Fibroblast of lung (primary cell): ENCODE results near the gene SCO2. TPM values are rescaled to one million over a fixed set of nuclear protein-coding genes. Genes with fewer than 3 reads are reported as not detected.

ENCODE experiments used
- DNase-seq, 2 donors: peaks; one replicate each; pipeline versions ENCODE4 v3.0.0 to v3.0.0-alpha.2; 2010; ENCODE audit warnings: low read depth in 2 of 2
- H2AFZ ChIP-seq: 2 replicates; pipeline ENCODE4 v1.5.1; 2012; ENCODE audit warnings: low read length, control low read depth, inconsistent platforms
- H3K27ac ChIP-seq: 2 replicates; pipeline ENCODE4 v1.5.1; 2011; ENCODE audit warnings: low read length, control low read depth; ENCODE audit not compliant: insufficient read depth
- H3K27me3 ChIP-seq: 2 replicates; pipeline ENCODE4 v1.5.1; 2011; ENCODE audit warnings: mild to moderate bottlenecking, low read length; ENCODE audit not compliant: control insufficient read depth, insufficient read depth
- H3K36me3 ChIP-seq: 2 replicates; pipeline ENCODE4 v1.5.1; 2011; ENCODE audit warnings: low read length; ENCODE audit not compliant: control insufficient read depth, insufficient read depth
- H3K4me1 ChIP-seq: 2 replicates; pipeline ENCODE4 v1.5.1; 2011; ENCODE audit warnings: low read length; ENCODE audit not compliant: control insufficient read depth, insufficient read depth; ENCODE audit errors: extremely low read depth
- H3K4me2 ChIP-seq: 2 replicates; pipeline ENCODE4 v1.5.1; 2011; ENCODE audit warnings: low read length, control low read depth; ENCODE audit not compliant: insufficient read depth; ENCODE audit errors: extremely low read depth
- H3K4me3 ChIP-seq, 4 experiments: fragments of 200-600 bp in 1 of 4; sonication (generic) in 1 of 4; replicated peaks in 1 of 4; 2 replicates each; pipeline ENCODE4 v1.5.1; 2011 to 2016; ENCODE audit warnings: low read length in 4 of 4, low read depth in 3 of 4, mild to moderate bottlenecking in 3 of 4, control low read depth in 2 of 4, inconsistent platforms in 1 of 4, mixed read lengths in 1 of 4; ENCODE audit not compliant: insufficient read depth in 1 of 4; ENCODE audit errors: control extremely low read depth in 1 of 4
- H3K79me2 ChIP-seq: 2 replicates; pipeline ENCODE4 v1.5.1; 2012; ENCODE audit warnings: mild to moderate bottlenecking, low read length, inconsistent platforms; ENCODE audit not compliant: control insufficient read depth, insufficient read depth
- H3K9ac ChIP-seq: 2 replicates; pipeline ENCODE4 v1.5.1; 2011; ENCODE audit warnings: mild to moderate bottlenecking, low read length, control low read depth; ENCODE audit not compliant: insufficient read depth
- H3K9me3 ChIP-seq: 2 replicates; pipeline ENCODE4 v1.5.1; 2012; ENCODE audit warnings: low read depth, low read length; ENCODE audit not compliant: control insufficient read depth, insufficient read depth
- H4K20me1 ChIP-seq: 2 replicates; pipeline ENCODE4 v1.5.1; 2011; ENCODE audit warnings: low read length; ENCODE audit not compliant: control insufficient read depth, insufficient read depth; ENCODE audit errors: extremely low read depth
- CTCF ChIP-seq, 2 donors: IDR thresholded peaks in 1 of 2; conservative IDR thresholded peaks in 1 of 2; 1 replicate in 1 of 2; 2 replicates in 1 of 2; pipeline ENCODE4 v1.5.1; 2011 to 2012; ENCODE audit warnings: low read length in 2 of 2, control low read depth in 1 of 2, inconsistent platforms in 1 of 2, low read depth in 1 of 2, mild to moderate bottlenecking in 1 of 2
- EZH2 ChIP-seq: IDR thresholded peaks from 2 replicates; pipeline ENCODE4 v1.5.1; 2012; ENCODE audit warnings: low read length, control low read depth, mild to moderate bottlenecking; ENCODE audit errors: missing control alignments
- polyA minus RNA-seq: library from RNA; depleted of rRNA, polyadenylated mRNA; stranded (reverse); fragments of >200 nt; gene quantifications from 2 replicates; pipeline ENCODE4 v1.2.3, GENCODE V29; 2011; ENCODE audit warnings: low replicate concordance
- polyA plus RNA-seq, 2 donors: library from polyadenylated mRNA; depleted of rRNA in 1 of 2; stranded (reverse) in 1 of 2; unstranded in 1 of 2; fragments of >200 nt; gene quantifications; 2 replicates each; pipeline ENCODE4 v1.2.1, GENCODE V29; 2011 to 2012; ENCODE audit warnings: missing spikeins in 1 of 2
- total RNA-seq: library from RNA; depleted of rRNA; stranded (reverse); fragments of >200 nt; gene quantifications from 2 replicates; pipeline ENCODE4 v1.2.1, GENCODE V29; 2014

Gene SCO2
- total RNA-seq = 3.1 and 3.6 TPM in 2 replicates
- 0.42 and 0.66 TPM in 2 replicates for polyA plus RNA-seq
- polyA plus RNA-seq (2012) = 1.1 and 1.8 TPM in 2 replicates
- 0.96 TPM in 1 of 2 replicates, not detected in the other for polyA minus RNA-seq

DNA sequence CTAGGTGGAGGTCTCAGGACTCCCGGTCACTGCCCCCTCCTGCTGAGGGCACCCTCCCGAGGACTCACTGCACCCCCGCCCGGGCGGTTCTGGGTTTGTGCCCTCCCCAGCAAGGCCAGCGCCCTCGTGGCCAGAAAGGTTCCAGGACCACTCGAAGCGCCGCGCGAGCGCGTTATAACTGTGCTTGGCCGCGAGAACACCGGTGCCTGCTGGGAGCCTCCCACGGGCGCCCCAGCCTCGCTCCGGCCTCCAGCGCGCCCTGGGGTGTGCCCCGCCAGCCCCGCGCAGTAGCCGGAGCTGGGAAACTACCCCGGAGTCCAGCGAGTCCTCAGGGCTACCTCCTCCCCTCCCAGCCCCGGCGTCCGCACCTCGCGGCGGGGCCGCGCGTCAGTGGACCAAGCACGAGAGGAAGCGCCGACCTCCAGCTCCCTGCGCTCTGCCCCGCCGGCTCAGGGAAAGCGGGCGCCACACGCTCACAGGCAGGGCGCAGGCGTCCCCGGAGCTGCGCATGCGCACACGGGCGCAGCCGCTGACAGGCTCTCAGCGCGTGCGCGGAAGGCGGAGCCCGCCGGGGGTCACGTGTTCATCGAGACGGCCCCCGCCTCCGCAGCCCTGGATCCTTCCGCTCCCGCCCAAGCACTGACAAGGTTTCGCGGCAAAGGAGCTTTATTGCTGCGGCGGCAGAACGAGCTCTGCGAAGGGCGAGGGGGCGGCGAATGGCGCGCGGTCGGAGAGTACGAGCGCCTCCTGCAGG lies at the start of gene SCO2:
SCO2 (minus strand) TSS at position 495 of the 754 bp plus-strand sequence. CDS start 1,187 bp downstream, outside the sequence.
- TF ChIP-seq EZH2 = no peak
- no peak for TF ChIP-seq CTCF (conservative IDR thresholded peaks at IDR 0.05 in 1 of 2, IDR thresholded peaks at IDR 0.05 in 1 of 2; ENCODE audit: low read depth in 1 of 2, low read length in 2 of 2)
- peak within 1 kb of the TSS; percentile 71 for H3K27ac ChIP-seq
- H4K20me1 ChIP-seq = no peaks in the 10 kb centered on the region
- DNase-seq = peak; percentile 97
- H3K4me2 ChIP-seq = peak within 1 kb of the TSS; percentile 100
- peaks cover 3% of the 10 kb centered on the region for H3K27me3 ChIP-seq
- peaks cover 18% of the 10 kb centered on the region for H3K79me2 ChIP-seq
- peak within 1 kb of the TSS; percentile 84 for H3K9ac ChIP-seq
- H3K36me3 ChIP-seq = peaks cover 17% of the 10 kb centered on the region
- peak within 1 kb of the TSS; percentile 53 to 82 (median 66) for H3K4me3 ChIP-seq
- peaks cover 11% of the 10 kb centered on the region for H3K4me1 ChIP-seq
- peak within 1 kb of the TSS; percentile 17 for H2AFZ ChIP-seq
- no peaks in the 10 kb centered on the region for H3K9me3 ChIP-seq

GRCh38 chr22:50574383-50574755 lies 49.0 kb upstream of the SCO2 start:
- TF ChIP-seq EZH2 (no peak), CTCF (conservative IDR thresholded peaks at IDR 0.05 in 1 of 2, IDR thresholded peaks at IDR 0.05 in 1 of 2; ENCODE audit: low read depth in 1 of 2, low read length in 2 of 2) (no peak)
- no peak for DNase-seq
- no peaks in the 10 kb centered on the region for H3K36me3 ChIP-seq

DNA sequence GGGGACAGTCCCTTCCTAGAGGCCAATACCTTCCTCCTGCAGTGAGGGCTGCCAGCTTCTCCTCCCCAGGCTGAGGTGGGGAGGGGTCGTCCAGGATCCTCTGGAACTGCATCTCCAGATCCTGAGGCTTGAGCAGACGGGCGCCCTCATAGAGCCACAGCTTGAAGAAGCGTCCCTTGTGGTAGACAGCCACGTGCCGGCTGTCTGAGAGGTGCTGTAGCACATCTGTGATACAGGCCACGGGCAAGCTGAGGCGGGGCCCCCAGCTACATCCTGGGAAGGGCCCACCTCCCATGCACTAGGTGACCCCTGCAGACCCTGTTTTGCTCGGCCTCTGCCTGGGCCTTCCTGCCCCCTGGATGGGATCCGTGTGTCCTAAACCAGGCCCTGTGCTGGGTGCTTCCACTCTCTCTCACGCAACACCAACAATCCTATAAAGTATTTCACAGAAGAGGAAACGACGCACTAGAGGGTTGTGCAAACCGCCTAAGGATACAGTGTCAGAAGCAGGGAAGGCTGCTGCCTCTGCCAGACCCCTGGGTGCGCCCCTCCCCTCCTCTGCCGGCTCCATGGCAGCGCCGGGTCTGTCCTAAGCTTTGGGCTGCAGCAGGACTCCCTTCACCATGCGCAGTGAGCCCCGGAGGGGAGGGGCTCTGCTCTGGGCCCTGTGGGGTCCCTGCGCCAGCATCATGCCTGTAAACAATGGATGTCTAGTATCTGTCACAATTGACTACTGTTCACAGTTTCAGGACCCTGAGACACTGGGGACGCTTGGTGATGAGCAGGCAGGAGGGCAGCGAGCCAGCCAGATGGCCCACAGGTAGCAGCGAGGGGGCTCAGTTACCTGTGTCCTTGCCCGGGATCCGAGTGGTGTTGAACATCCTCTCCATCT lies 48.3 kb upstream of the SCO2 start:
- no peaks in the 10 kb centered on the region for H3K79me2 ChIP-seq
- no peak overlapping the region for H3K4me3 ChIP-seq
- no peaks in the 10 kb centered on the region for H3K36me3 ChIP-seq
- TF ChIP-seq EZH2 (no peak), CTCF (conservative IDR thresholded peaks at IDR 0.05 in 1 of 2, IDR thresholded peaks at IDR 0.05 in 1 of 2; ENCODE audit: low read depth in 1 of 2, low read length in 2 of 2) (no peak)
- H3K27ac ChIP-seq = no peak overlapping the region
- no peak overlapping the region for H3K9ac ChIP-seq
- no peaks in the 10 kb centered on the region for H4K20me1 ChIP-seq
- no peak overlapping the region for H2AFZ ChIP-seq
- H3K4me1 ChIP-seq = peaks cover 6% of the 10 kb centered on the region
- H3K27me3 ChIP-seq = no peaks in the 10 kb centered on the region
- no peak overlapping the region for H3K4me2 ChIP-seq
- DNase-seq = no peak
- H3K9me3 ChIP-seq = no peaks in the 10 kb centered on the region

More at GRCh38 chr22:50574383-50574755, 49.0 kb upstream of the SCO2 start:
- Histone ChIP-seq H3K27ac (no peak overlapping the region), H4K20me1 (no peaks in the 10 kb centered on the region), H3K4me1 (peaks cover 8% of the 10 kb centered on the region), H2AFZ (no peak overlapping the region), H3K79me2 (no peaks in the 10 kb centered on the region), H3K9me3 (no peaks in the 10 kb centered on the region), H3K27me3 (no peaks in the 10 kb centered on the region), H3K4me2 (no peak overlapping the region), H3K4me3 (no peak overlapping the region), H3K9ac (no peak overlapping the region)
